HG03196 (cell line): ENCODE results near the gene ZC3H7B.
A peak's percentile ranks its signal among the peaks of the same experiment; 100 is the strongest.
"Not testable (repeated sequence)": the region's sequence is repeated elsewhere in the genome, so short reads cannot be mapped to it uniquely, and the experiment has no call there.

Experiments
- ATAC-seq: cut with Tn5 transposase; IDR thresholded peaks from one replicate; pipeline ENCODE4 v1.9.1; 2021; ENCODE audit not compliant: unreplicated experiment

The ZC3H7B gene

DNA sequence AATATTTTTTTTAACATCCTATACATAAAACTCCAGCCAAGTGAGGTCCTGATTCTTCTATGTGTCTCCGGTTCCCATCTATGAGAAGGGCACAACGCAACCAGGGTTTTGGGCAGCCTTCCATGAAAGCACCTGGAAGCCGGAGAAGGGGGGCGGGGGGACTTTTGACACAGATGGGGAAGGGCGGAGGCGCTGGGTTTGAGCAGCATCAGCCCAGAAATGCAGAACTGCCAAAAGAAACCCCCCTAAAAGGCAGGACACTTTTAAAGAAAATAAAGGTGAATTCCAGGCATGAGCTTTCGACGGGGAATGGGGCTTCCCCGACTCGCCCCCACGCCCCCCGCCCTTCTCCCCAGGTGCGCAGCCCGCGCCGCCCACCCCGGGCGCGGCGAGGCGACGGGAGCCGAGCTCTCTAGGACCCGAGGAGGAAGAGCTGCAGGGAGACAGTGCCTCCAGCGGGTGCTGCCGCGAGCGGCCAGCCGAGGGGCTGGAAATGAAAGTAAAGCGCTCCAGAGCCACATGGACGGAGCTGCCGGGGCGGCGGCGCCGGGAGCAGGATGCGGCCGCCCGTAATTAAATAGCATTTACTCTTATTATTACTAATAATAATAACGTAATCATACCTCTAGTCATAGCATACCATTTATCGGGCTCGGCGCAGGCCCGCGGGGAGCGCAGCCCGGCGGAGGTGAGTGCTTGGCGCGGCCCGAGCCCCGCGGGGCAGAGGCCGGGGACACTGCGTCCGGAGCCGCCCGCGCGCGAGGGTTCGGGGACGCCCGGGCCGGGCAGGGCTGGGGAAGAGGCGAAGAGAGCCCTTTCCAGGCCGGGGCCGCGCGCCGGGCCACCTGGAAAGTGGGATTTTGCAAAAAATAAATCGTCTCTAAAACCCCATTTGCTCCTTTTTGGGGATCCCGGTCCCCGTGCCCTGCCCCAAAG is at the start of gene ZC3H7B:
TSS of gene ZC3H7B (plus strand) at position 441 of the 936 bp plus-strand sequence. CDS start 19,136 bp downstream, outside the sequence.
- ATAC-seq = peak; percentile 78

DNA sequence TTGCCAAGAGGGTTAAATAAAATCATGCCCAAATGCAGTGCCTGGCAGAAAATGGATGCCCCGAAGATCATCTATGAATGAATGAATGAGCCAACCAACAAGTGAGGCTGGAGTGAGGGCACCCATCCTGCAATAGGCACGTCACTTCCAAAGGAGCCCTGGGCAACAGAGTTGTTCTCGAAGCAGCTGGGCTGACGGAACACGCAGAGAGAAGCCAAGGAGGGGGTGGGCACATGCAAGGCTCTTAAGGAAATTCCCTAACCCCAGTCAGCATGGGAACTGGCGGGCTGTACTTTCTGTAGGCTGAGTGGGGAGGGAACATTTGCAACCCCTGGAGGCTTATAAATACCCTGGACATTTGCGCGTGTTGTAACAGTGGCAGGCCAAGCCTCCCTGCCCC is 49.0 kb upstream of the ZC3H7B start:
- no peak for ATAC-seq

DNA sequence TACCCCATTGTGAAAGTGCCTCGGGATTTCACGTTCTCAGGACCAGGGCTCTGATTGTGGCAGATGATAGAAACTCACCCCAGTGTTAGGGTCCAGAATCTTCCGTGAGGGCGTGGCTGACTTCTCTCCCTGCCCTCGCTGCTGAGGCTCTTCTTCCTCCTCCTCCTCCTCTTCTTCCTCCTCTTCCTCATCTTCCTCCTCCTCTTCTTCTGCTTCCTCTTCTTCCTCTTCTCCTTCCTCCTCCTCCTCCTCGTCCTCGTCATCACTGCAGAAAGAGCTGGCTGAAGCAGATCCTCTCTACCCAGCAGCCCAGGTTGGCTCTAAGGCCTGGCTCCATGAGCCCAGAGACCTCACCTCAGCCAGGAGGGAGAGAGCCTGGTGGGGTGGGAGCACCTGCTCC is 47.1 kb upstream of the ZC3H7B start:
- no peak for ATAC-seq

GRCh38 chr22:41256254-41257253 is 44.8 kb upstream of the ZC3H7B start:
- ATAC-seq = no peak

DNA sequence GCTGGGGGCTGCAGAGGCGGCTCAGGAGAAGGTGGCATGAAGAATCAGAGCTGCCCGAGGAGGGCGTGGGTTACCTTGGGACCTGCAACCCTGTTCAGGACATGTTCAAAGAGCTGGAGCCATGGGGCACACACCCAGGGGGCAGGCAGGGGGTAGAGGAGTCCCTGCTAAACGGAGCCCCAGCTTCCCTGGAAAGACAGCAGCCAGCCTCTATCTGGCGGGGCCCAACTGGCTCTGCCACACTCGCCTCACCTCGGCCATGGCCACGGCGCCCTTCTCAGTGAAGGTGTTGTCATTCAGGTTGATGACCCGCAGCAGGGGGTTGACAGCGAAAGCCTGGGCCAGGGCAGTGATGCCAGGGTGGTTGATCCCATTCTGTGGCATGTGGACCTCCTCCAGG is 43.6 kb upstream of the ZC3H7B start:
- ATAC-seq = no peak

GRCh38 chr22:41259756-41260155 is 41.6 kb upstream of the ZC3H7B start:
- ATAC-seq = not testable (repeated sequence)

DNA sequence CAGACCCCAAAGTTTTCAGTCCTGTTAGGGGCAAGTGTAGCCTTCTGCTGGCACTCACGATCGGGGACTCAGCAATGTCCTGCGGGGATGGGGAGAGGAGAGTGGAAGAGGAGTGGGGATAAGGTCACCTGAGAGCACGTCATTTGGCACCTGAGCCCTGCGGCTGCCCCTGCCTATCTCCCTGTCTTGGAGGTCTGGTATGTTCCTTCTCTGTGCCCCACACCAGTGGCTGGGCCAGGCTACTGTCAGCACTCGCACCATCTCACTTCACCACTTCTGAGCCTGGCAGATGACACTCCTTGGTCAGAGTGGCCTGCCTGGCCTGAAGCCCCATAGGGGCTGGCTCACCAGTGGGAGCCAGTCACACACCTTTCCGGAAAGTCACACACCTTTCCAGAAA is 40.5 kb upstream of the ZC3H7B start:
- ATAC-seq = no peak

DNA sequence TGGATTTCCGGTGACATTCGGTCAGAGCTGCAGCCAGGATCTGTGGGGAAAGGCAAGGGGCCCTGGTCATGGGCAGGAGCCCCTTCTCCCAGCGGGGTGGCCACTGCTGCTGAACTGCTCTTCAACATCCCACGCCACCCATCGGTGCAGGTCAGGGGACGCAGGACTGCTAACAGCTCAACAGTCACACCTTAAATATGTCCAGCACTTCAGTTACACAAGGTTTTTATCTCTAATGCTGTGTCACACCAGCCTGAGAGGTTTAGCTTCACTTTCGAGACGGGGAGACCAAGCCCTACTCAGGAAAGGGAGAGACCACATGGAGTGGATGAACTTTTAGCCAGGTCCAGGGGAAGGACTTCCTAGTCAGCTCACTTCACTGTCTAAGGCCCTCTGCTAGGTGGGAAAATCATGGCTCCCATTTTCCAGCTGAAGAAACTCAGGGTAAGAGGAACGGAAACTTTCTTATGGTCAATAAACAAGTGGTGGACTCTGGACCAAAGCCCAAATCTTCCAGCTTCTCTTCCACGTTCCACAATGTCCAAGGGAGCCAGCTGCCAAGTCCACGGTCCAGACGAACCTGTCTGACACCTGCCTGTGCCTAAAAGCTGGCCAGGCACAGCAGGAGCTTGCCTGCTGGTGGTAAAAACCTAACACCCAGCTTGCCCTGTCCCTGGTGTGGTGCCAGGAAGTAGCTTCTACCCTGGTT is 39.6 kb upstream of the ZC3H7B start:
- ATAC-seq = no peak

- ATAC-seq = no peak
These were observed 39.0 kb upstream of the ZC3H7B start for GRCh38 chr22:41262250-41262765.

- ATAC-seq = no peak
These were observed 37.6 kb upstream of the ZC3H7B start for GRCh38 chr22:41263704-41264103.

DNA sequence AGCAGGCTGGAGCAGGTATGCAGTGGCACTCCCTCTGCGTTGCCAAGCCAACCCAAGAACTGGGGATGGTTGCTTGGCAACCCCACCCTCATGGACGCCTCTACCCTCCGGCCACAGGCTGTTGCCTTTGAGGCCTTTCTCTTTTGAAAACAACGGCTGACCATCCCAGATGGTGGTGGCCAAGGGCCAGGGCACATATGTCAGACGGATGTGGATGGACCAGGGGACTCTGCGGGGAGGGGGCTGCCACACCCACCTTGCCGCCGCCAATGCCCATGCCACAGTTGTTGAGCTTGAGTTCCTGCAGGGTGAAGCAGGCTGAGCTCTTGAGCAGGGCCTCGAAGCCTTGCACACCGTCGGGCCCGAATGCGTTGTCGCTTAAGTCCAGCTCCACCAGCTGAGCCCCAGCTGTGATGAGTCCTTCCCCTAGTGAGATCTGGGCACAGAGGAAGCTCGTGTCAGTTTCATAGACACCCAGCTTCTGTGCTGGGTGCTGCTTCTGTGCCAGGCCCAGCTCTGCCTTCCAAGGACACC is 36.9 kb upstream of the ZC3H7B start:
- ATAC-seq = no peak

- no peak for ATAC-seq
These were observed 33.4 kb upstream of the ZC3H7B start for GRCh38 chr22:41267958-41268357.

DNA sequence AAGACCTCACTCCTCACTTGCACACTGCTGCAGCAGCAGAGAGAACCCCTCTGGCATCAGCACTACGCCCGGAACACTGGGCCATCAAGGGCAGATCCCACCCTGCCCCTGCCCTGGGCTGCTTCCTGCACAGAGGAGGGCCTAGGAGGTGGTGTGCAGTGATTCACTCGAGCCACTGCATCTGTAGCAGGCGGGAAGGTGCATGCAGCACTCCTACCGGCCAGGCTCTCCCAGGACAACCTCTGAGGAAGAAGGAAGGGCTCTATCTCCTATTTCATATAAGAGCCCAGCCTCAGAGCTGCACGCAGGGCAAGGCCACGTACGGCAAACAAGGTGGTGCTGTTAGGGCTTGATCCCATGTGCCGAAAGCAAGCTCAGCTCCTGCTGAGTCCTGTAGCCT is 29.5 kb upstream of the ZC3H7B start:
- no peak for ATAC-seq

DNA sequence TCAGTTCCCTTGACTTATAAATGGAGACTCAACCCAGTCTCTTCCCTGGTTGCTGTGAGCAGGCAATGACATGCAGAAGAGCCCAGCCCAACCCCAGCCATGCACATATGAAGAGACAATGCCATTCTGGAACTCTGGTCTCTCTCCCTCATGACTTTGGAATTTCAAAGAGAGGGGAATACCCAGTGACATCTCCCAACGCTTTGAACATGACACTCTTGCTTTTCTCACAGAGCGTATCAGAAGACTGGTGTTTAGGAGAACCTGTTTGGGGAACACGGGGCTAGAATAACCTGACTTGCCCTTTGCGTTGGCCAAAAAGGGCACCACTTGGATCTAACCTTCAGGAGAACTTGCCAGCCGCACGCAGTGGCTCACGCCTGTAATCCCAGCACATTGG is 28.2 kb upstream of the ZC3H7B start:
- no peak for ATAC-seq

DNA sequence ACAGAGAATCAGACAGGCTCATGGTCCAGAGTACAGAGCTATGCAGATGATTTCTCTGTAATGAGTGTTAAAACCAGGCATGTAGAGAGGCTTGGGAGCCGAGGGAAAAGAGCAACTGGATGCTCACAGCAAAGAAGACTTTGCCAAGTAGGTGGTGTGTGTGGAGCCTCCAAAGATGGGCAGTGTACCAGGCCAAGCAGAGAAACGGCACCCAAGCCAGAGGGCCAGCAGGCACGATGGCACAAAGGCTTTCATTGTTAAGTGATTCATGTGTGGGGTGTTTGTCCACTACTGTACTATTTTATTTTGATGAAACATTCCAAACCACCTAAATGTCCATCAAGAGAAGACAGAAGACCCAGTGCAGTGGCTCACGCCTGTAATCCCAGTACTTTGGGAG is 26.5 kb upstream of the ZC3H7B start:
- ATAC-seq = no peak

GRCh38 chr22:41280065-41280464 is 21.3 kb upstream of the ZC3H7B start:
- no peak for ATAC-seq

- no peak for ATAC-seq
These were observed 20.5 kb upstream of the ZC3H7B start for GRCh38 chr22:41280854-41281253.

- no peak for ATAC-seq
These were observed 16.9 kb upstream of the ZC3H7B start for GRCh38 chr22:41284465-41284864.

GRCh38 chr22:41285441-41285819 is 15.9 kb upstream of the ZC3H7B start:
- peak; percentile 17 for ATAC-seq

GRCh38 chr22:41285820-41286638 is 15.3 kb upstream of the ZC3H7B start, which contains the start of gene RANGAP1:
TSS of gene RANGAP1 (minus strand) at chr22:41286187. CDS start at chr22:41281044, 5,143 bp downstream.
- ATAC-seq = peak; percentile 91
